Neural cell (in vitro differentiated cells): ENCODE measurements around the gene FAS.

Source experiments
- CTCF ChIP-seq: fragments of 450-650 bp; IDR thresholded peaks from 2 replicates; pipeline ENCODE4 v1.5.1; 2014; ENCODE audit warnings: antibody characterized with exemption, mild to moderate bottlenecking, moderate library complexity; ENCODE audit not compliant: poor library complexity, severe bottlenecking
- EP300 ChIP-seq: fragments of 450-650 bp; conservative IDR thresholded peaks from 2 replicates; pipeline ENCODE4 v1.6.1; 2014; ENCODE audit warnings: antibody characterized with exemption, mild to moderate bottlenecking, moderate library complexity; ENCODE audit not compliant: poor library complexity, severe bottlenecking
- EZH2 ChIP-seq: fragments of 200-600, 300-800 bp; shearing (Covaris generic), sonication (generic); IDR thresholded peaks from 2 replicates; pipeline ENCODE4 v1.6.1; 2014; ENCODE audit warnings: antibody characterized with exemption, low read length, borderline replicate concordance, mild to moderate bottlenecking; ENCODE audit not compliant: insufficient read depth, poor library complexity, severe bottlenecking
- MXI1 ChIP-seq: fragments of 450-650 bp; conservative IDR thresholded peaks from 2 replicates; pipeline ENCODE4 v1.6.1; 2014; ENCODE audit warnings: antibody characterized with exemption, mild to moderate bottlenecking; ENCODE audit not compliant: poor library complexity, severe bottlenecking
- RAD21 ChIP-seq: fragments of 450-650 bp; conservative IDR thresholded peaks from 2 replicates; pipeline ENCODE4 v1.6.1; 2014; ENCODE audit warnings: antibody characterized with exemption, mild to moderate bottlenecking, moderate library complexity
- REST ChIP-seq: IDR thresholded peaks from 2 replicates; pipeline ENCODE4 v1.6.1; 2012; ENCODE audit warnings: borderline replicate concordance

GRCh38 chr10:89043052-89043451, 52.5 kb downstream of the FAS start:
- no peak for TF ChIP-seq MXI1
- no peak for TF ChIP-seq CTCF
- no peak for TF ChIP-seq EZH2
- no peak for TF ChIP-seq EP300
- TF ChIP-seq RAD21, result no peak
- no peak for TF ChIP-seq REST
